SK-N-MC (cell line): ENCODE measurements around the gene ARHGAP26.

Source experiments
- EZH2 ChIP-seq: fragments of 200-600 bp; sonication (generic); IDR thresholded peaks from one replicate; pipeline ENCODE4 v1.6.1; 2017; ENCODE audit warnings: antibody characterized with exemption
- FOXP2 ChIP-seq: optimal IDR thresholded peaks from 2 replicates; pipeline ENCODE3; 2011; ENCODE audit warnings: mild to moderate bottlenecking, moderate library complexity; ENCODE audit not compliant: insufficient read depth; ENCODE audit errors: extremely low read length, control extremely low read depth
- POLR2AphosphoS5 ChIP-seq: IDR thresholded peaks from 2 replicates; pipeline ENCODE4 v1.6.1; 2012; ENCODE audit warnings: mild to moderate bottlenecking, low read depth, low read length, borderline replicate concordance

- TF ChIP-seq POLR2AphosphoS5 = no peak
- no peak for TF ChIP-seq EZH2
- TF ChIP-seq FOXP2 = no peak
Measured at GRCh38 chr5:142969624-142970439, 199.7 kb downstream of the ARHGAP26 start.
